CMK (cell line): Measurements from ENCODE around the gene NXN.
"Not testable (repeated sequence)": the region's sequence is repeated elsewhere in the genome, so short reads cannot be mapped to it uniquely, and the experiment has no call there.

Experiments used
- DNase-seq: peaks from one replicate; pipeline ENCODE4 v3.0.0-alpha.2; 2010; ENCODE audit warnings: low read depth

NXN gene

GRCh38 chr17:799261-799660 lies 180.3 kb downstream of the NXN start:
- DNase-seq, result no peak

DNA sequence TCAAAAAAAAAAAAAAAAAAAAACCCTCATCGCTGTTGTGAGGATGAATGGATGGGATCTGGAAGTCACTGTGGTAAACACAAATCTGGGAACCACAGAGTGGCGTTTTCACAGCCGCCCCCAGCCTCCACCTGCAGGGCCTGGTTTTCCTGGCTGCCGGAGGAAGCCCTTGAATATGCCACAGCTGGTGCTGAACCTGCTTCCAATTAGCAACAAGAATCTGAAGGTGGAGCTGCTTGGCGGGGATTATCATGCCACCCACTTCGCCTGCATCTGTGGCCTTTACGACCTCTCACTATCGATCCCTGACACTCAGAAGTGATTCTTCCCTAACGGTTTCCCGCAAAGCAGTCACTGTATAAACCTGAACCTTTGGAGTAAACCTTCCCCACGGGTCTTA lies 181.3 kb downstream of the NXN start:
- DNase-seq, result no peak

GRCh38 chr17:797236-797840 lies 182.2 kb downstream of the NXN start:
- DNase-seq, result no peak

DNA sequence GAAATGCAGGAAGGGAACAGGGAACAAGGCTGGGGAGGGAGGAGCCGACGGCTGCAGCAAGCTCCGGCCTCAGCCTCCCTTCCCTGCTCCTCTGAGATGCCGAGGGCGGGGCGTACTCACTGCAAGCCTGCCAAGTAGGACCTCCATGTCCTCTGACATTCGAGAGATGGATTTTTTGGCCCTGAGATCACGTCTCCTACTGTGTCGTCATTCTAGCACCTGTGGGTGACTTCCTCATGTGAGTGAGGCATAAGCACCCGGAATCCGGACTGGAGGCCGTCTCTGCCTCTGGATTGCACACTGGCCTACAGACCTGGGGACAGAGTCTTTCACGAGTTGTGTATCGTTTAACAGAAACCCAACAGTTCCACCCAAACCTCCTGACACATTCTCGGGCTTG lies 183.0 kb downstream of the NXN start:
- DNase-seq, result no peak

DNA sequence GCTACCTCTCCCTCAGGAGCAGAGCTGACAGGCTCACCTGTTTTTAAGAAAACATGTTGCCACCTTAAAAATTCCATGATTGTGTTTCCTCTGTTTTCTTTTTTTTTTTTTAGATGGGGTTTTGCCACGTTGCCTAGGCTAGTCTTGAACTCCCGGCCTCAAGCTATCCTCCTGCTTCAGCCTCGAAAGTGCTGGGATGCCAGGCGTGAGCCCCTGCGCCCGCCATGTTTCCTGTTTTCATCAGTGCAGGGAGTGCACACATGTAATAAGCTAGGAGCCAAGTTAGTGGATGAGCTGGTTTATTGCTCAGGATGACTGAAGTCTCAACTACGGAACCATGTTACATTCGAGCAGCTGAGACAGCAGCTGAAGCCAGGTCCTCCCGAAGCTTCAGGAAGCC lies 183.9 kb downstream of the NXN start:
- no peak for DNase-seq

GRCh38 chr17:795276-795675 lies 184.3 kb downstream of the NXN start:
- DNase-seq, result no peak

- DNase-seq, result no peak
Observed at GRCh38 chr17:794876-795275, 184.7 kb downstream of the NXN start.

DNA sequence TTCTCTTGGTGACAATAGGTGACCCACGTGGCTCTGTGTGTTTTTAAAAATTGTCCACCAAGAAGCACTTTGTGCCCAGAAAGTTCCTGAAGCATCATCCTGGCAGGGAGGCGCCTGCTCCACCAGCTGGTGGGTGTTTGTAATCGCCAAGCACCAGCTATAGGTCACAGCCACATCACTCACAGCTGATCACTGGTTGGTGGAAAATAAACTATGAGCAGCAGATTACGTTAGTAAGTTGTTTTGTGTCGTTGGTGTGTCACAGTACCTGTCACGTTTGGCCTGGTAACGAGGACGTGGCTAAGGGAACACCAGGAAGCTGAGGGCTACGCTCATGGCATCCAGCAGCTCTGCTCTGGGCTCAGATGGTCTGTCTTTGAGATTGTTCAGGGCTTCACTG lies 187.3 kb downstream of the NXN start:
- DNase-seq, result no peak

DNA sequence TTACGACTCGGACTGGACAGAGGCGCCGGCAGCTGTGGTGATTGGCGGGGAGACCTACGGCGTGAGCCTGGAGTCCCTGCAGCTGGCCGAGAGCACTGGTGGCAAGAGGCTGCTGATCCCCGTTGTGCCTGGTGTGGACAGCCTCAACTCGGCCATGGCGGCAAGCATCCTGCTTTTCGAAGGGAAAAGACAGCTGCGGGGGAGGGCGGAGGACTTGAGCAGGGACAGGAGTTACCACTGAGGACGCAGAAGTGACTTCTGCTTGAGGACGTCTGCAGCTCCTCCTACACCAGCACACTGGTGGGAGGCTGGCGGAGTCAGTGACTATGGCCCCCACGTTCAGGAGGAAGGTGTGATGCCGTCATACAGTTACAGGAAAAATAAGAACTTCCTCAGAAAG lies 187.7 kb downstream of the NXN start:
- no peak for DNase-seq

DNA sequence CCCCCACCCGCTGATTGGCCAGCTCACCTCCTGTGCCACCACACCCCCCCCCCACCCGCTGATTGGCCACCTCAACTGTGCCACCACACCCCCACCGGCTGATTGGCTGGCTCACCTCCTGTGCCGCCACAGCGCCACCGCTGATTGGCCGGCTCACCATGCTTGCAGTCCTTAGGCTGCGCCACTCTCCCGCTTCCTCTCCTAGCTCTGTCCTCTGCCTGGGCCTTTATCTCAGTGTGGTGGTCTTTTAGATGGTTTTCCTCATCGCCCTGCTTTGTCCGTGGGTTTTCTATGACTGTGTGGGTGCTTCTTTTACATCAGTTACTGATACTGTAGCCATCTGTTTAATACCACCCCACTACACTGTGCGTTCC lies 188.7 kb downstream of the NXN start:
- DNase-seq, result not testable (repeated sequence)

GRCh38 chr17:789931-790873 lies 189.4 kb downstream of the NXN start:
- not testable (repeated sequence) for DNase-seq

GRCh38 chr17:789160-789840 lies 190.3 kb downstream of the NXN start:
- DNase-seq, result no peak

DNA sequence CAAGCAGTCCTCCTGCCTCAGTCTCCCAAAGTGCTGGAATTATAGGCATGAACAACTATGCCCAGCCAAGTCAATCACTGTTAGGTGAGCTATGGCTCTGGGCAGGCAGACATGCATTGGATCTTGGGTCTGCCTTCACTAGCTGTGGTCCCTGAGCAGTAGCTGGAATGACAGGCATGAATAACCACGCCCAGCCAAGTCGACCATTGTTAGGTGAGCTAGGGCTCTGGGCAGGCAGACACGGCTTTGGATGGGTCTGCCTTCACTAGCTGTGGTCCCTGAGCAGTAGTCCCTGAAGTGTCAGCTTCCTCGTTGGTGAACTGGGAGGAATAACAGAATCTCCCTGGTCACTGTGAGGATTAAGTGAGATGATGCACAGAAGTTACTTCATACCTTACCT lies 191.0 kb downstream of the NXN start:
- DNase-seq, result no peak

GRCh38 chr17:787641-788221 lies 191.8 kb downstream of the NXN start:
- no peak for DNase-seq

- DNase-seq, result not testable (repeated sequence)
Observed at GRCh38 chr17:785901-786300, 193.7 kb downstream of the NXN start.

GRCh38 chr17:784143-784542 lies 195.4 kb downstream of the NXN start:
- no peak for DNase-seq

DNA sequence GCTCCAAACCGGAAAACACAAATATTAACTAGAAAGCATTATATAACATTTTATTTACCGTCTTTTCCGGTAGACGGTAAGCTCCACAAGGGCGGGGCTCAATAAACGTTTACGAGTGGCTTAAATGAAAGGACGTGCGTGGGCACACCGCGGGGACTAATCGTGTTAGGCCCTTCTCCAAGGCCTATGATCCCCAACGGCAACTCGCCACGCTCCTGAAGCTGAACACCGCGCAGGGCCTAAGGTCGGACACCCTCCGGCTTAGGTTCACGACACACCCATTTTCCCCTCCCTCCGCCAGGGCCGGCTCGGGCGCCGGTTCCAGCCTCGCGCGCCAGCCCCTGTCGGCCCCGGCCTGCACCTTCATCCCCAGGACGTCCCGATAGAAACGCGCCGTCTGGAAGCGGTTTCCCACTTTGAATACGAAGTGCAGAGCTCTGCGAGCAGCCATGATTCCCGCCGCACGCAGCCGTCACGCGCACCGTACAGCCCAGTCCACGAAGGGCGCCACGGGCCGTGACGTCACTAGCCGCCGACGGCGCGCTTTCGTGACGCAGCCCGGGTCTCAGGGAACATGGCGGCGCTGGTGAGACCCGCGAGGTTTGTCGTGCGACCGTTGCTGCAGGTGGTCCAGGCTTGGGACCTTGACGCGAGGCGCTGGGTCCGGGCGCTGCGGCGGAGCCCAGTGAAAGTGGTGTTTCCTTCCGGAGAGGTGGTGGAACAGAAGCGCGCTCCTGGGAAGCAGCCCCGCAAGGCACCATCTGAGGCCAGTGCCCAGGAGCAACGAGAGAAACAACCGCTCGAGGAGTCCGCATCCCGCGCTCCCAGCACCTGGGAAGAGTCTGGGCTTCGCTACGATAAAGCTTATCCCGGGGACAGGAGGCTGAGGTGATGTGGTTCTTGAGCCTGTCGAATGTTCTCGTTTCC lies 197.5 kb downstream of the NXN start, which contains the start of the genes GLOD4 and MRM3:
Gene GLOD4, minus strand, starts transcription at position 476 of the 927 bp plus-strand sequence. Its CDS starts 25 bp downstream, at position 451.
Gene MRM3, plus strand, starts transcription at position 549 of the 927 bp plus-strand sequence. Its CDS starts 26 bp downstream, at position 575.
- peak; percentile 53 for DNase-seq

- DNase-seq, result no peak
Observed at GRCh38 chr17:778096-778495, 201.5 kb downstream of the NXN start.

- DNase-seq, result no peak
Observed at GRCh38 chr17:774313-774584, 205.3 kb downstream of the NXN start.

- no peak for DNase-seq
Observed at GRCh38 chr17:773467-774312, 205.9 kb downstream of the NXN start.

DNA sequence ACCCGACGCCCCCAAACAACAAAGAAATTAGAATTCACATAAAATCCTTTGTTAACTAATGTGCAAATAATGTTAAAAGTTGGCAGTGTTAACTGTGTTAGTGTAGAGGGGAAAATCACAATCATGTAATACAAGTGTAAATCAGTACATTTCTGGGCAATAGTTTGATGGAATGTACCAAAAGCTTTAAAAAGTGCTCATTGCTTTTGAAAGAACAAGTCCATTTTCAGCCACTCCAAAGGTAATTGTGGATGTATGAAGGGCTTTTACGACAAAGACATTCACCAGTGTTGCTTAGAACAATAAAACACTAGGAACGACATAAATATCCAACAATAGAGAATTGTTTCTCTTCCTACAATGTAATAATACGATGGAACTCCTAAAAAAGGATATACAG lies 206.6 kb downstream of the NXN start:
- no peak for DNase-seq
